ENCODE data around the gene ROM1.

GRCh38 chr11:62613291-62613778, 278 bp downstream of the ROM1 start:
- no peak for TF ChIP-seq CTCF (IDR thresholded peaks at IDR 0.05; ENCODE audit: poor library complexity)
- no peak for TF ChIP-seq EZH2 (IDR thresholded peaks at IDR 0.05; ENCODE audit: borderline replicate concordance)
- TF ChIP-seq EZH2phosphoT487 (IDR thresholded peaks at IDR 0.05; ENCODE audit: low read depth, severe bottlenecking, unreplicated experiment): no peak

Data from hepatocyte (in vitro differentiated cells).